Hepatocyte (in vitro differentiated cells): Measurements from ENCODE around the gene VTA1.

Source experiments
- CTCF ChIP-seq: fragments of 200-600 bp; sonication (generic); IDR thresholded peaks from 2 replicates; pipeline ENCODE4 v1.5.1; 2016; ENCODE audit warnings: antibody characterized with exemption, mild to moderate bottlenecking; ENCODE audit not compliant: poor library complexity
- EZH2 ChIP-seq: fragments of 200-600 bp; sonication (generic); IDR thresholded peaks from 2 replicates; pipeline ENCODE4 v1.6.1; 2016; ENCODE audit warnings: antibody characterized with exemption, mild to moderate bottlenecking, borderline replicate concordance
- EZH2phosphoT487 ChIP-seq: fragments of 200-600 bp; sonication (generic); IDR thresholded peaks from one replicate; pipeline ENCODE4 v1.6.1; 2018; ENCODE audit warnings: antibody characterized with exemption, mild to moderate bottlenecking, low read depth, moderate library complexity; ENCODE audit not compliant: unreplicated experiment, severe bottlenecking

DNA sequence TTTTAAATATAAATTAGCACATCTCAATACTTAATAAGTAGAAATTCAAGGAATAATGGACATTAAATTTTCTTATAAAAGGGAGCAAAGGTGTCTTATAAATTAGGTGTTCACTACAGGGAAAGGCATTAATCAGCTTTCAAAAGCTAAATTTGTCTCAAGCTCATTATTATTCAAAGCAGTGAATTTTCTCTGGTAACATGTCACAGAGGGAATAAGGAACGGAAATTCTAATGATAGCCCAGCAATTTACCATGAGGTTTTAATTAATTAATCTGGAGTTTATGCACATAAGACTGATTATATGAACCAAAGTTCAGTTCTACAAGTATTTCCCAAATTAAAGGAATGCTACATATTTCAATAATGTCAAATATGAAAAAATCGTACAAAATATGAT lies 29.7 kb upstream of the VTA1 start:
- TF ChIP-seq CTCF (no peak), EZH2phosphoT487 (no peak), EZH2 (no peak)
